Neutrophil (primary cell): ENCODE results near the gene OPTC.

Experiments used
- H3K27ac ChIP-seq: fragments of 200-600 bp; sonication (generic); 2 replicates; pipeline ENCODE4 v1.5.1; 2016; ENCODE audit warnings: mild to moderate bottlenecking, moderate library complexity
- H3K27me3 ChIP-seq: fragments of 200-600 bp; sonication (generic); 2 replicates; pipeline ENCODE4 v1.6.0; 2016; ENCODE audit warnings: mild to moderate bottlenecking
- H3K36me3 ChIP-seq: fragments of 200-600 bp; sonication (generic); 2 replicates; pipeline ENCODE4 v1.5.1; 2017
- H3K4me1 ChIP-seq, 2 experiments: fragments of 200-600 bp in 1 of 2; sonication (generic) in 1 of 2; 1 replicate in 1 of 2; 2 replicates in 1 of 2; pipeline versions ENCODE4 v1.5.1 to v1.6.1; 2013 to 2016; ENCODE audit warnings: low read depth in 1 of 2, low read length in 1 of 2, mild to moderate bottlenecking in 1 of 2, moderate library complexity in 1 of 2; ENCODE audit not compliant: control insufficient read depth in 1 of 2, insufficient read depth in 1 of 2
- H3K4me3 ChIP-seq, 2 experiments: fragments of 200-600 bp in 1 of 2; sonication (generic) in 1 of 2; 1 replicate in 1 of 2; 2 replicates in 1 of 2; pipeline ENCODE4 v1.5.1; 2013 to 2016; ENCODE audit warnings: low read depth in 1 of 2, low read length in 1 of 2, mild to moderate bottlenecking in 1 of 2, moderate library complexity in 1 of 2
- H3K9me3 ChIP-seq: fragments of 200-600 bp; sonication (generic); 2 replicates; pipeline ENCODE4 v1.5.1; 2016
- TF ChIP-seq, protein P1 (sequence below): fragments of 200-600 bp; sonication (generic); IDR thresholded peaks from 2 replicates; pipeline ENCODE4 v1.5.1; 2016; ENCODE audit warnings: antibody characterized with exemption

Gene OPTC

DNA sequence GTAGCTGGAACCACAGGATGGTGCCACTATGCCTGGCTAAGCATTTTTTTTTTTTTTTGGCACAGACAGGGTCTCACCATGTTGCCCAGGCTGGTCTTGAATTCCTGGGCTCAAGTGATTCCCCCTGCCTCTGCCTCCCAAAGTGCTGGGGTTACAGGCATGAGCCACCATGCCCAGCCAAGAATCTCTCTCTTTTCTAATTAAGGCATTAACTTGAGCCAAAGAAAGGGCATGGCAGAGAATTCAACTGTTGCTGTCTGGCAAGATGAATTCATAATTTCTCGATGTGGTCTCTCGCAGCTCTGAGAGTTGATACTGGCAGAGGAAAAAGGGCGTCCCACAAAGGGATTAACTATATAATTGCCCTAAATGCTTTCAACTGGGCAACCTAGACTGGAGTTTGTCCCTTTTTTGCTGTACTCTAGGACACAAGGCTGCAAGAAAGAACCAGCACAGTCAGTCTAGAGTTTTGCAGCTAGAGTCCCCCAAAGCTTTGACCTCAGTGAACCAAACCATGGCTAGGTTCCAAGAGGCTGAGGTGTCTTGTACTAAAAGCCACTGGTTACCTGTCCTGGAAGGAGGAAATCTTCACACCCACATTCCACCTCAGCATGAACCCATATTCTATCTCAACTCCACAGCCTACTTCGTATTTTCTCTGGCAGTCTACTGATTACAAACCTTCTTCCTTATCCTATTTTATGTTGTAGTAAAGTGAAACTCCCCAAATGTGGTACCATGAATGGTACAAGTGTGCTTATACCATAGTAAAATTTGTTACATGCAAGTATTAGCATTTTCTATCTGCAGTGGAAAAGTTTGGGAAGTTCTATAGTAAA lies 51.2 kb downstream of the OPTC start:
- Histone ChIP-seq H3K4me3 (no peak overlapping the region), H3K36me3 (no peaks in the 10 kb centered on the region), H3K4me1 (peaks cover 8 to 9% of the 10 kb centered on the region in 2 experiments), H3K9me3 (no peaks in the 10 kb centered on the region), H3K27me3 (no peaks in the 10 kb centered on the region), H3K27ac (no peak overlapping the region)
- TF ChIP-seq, protein P1, sequence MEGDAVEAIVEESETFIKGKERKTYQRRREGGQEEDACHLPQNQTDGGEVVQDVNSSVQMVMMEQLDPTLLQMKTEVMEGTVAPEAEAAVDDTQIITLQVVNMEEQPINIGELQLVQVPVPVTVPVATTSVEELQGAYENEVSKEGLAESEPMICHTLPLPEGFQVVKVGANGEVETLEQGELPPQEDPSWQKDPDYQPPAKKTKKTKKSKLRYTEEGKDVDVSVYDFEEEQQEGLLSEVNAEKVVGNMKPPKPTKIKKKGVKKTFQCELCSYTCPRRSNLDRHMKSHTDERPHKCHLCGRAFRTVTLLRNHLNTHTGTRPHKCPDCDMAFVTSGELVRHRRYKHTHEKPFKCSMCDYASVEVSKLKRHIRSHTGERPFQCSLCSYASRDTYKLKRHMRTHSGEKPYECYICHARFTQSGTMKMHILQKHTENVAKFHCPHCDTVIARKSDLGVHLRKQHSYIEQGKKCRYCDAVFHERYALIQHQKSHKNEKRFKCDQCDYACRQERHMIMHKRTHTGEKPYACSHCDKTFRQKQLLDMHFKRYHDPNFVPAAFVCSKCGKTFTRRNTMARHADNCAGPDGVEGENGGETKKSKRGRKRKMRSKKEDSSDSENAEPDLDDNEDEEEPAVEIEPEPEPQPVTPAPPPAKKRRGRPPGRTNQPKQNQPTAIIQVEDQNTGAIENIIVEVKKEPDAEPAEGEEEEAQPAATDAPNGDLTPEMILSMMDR, result no peak

DNA sequence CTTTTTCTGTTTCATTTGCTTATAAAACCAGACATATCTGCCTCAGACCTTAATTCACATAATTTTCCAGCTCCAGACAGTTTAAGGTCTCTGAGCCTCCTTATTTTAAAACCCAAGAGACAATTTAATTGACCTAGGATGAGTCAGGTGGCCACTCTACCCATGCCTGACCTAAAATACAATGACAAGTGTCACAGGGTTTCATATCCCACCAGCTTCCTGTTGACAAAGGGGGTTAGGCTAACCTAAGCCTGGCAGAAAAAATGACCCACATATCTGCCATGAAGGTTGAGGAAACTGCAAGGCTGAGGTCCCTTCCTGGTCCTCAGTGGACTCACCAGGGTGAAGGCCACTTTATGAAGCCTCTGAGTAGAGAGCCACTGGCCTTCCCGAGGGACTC lies 52.3 kb downstream of the OPTC start:
- no peaks in the 10 kb centered on the region for H3K27me3 ChIP-seq
- H3K36me3 ChIP-seq, result no peaks in the 10 kb centered on the region
- H3K27ac ChIP-seq, result no peak overlapping the region
- TF ChIP-seq, protein P1, result no peak
- no peaks in the 10 kb centered on the region for H3K9me3 ChIP-seq
- H3K4me1 ChIP-seq, result peaks cover 8 to 9% of the 10 kb centered on the region in 2 experiments
- H3K4me3 ChIP-seq, result no peak overlapping the region

DNA sequence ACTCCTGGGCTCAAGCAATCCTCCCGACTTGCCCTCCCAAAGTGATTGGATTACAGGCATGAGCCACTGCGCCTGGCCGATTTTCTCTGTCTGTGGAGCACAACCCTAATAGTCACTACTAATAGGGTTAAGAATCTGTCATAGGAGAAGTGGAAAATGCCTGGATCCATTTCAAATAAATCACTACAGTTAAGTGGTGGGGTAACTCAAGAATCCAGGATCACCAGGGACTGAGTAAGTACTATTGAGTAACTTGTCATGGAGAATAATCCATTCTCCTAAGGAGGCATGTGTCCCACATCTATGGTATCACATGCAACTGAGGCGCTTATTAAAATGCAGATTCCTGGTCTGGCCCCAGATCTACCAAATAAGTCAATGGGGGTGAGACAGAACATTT lies 53.2 kb downstream of the OPTC start:
- Histone ChIP-seq H3K36me3 (no peaks in the 10 kb centered on the region), H3K27ac (no peak overlapping the region), H3K4me1 (peaks cover 8 to 9% of the 10 kb centered on the region in 2 experiments), H3K4me3 (no peak overlapping the region), H3K9me3 (no peaks in the 10 kb centered on the region), H3K27me3 (no peaks in the 10 kb centered on the region)
- TF ChIP-seq, protein P1, result no peak

DNA sequence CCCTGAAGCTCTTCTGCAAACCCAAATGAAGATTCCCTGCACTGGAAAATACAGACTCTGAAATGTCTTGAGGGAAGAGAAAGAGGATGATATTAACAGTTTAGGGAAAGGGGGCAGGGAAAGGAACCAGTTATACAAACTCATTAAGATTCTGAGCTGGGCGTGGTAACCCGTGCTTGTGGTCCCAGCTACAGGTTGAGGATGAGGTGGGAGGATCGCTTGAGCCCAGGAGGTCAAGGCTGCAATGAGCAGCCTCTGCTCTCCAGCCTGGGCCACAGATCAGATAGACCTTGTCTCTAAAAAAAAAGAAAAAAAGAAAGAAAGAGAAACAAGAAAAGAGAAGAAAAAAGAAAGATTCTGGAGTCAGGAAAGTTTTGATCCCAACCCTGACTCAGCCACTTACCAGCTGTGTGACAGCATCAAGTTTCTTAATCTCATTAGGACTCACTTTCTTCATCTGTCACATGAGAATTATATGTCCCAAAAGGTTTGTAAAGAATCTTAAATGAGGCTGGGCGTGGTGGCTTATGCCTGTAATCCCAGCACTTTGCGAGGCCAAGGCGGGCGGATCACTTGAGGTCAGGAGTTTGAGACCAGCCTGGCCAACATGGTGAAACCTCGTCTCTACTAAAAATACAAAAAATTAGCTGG lies 53.9 kb downstream of the OPTC start:
- TF ChIP-seq, protein P1, result no peak
- no peak overlapping the region for H3K27ac ChIP-seq
- no peaks in the 10 kb centered on the region for H3K36me3 ChIP-seq
- no peak overlapping the region for H3K4me3 ChIP-seq
- no peaks in the 10 kb centered on the region for H3K9me3 ChIP-seq
- H3K4me1 ChIP-seq, result peaks cover 8 to 9% of the 10 kb centered on the region in 2 experiments
- no peaks in the 10 kb centered on the region for H3K27me3 ChIP-seq

DNA sequence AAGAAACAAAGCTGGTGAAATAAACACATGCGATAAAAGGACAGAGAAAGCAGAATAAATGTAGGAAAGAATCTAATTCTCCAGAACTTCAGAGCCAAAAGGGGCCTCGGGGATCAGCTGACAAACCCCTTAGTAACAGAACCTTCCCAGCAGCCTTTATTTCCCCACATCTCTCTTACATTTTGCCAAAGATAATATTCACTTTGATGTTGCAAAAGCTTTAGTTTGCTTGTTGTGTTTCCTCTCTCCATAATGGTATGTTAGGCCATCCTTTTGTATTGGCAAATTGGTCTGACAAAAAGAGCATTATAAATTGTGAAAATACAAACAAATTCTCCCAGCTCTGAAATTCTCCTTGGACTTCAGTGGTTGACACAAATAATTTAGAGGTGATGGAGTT lies 54.9 kb downstream of the OPTC start:
- no peak overlapping the region for H3K4me3 ChIP-seq
- H3K9me3 ChIP-seq, result no peaks in the 10 kb centered on the region
- no peak overlapping the region for H3K27ac ChIP-seq
- peaks cover 15 to 19% of the 10 kb centered on the region in 2 experiments for H3K4me1 ChIP-seq
- no peaks in the 10 kb centered on the region for H3K27me3 ChIP-seq
- TF ChIP-seq, protein P1, result no peak
- no peaks in the 10 kb centered on the region for H3K36me3 ChIP-seq
